Vagina (tissue), 2 donors: Measurements from ENCODE around the gene MDFIC.

Experiments used
- POLR2A ChIP-seq, 2 donors: fragments of 450-650 bp; IDR thresholded peaks; one replicate each; pipeline ENCODE4 v1.6.1; 2017; ENCODE audit warnings: antibody characterized with exemption in 2 of 2, mild to moderate bottlenecking in 2 of 2, moderate library complexity in 2 of 2
- POLR2AphosphoS5 ChIP-seq, 2 donors: sonication (generic); formaldehyde crosslinking; IDR thresholded peaks; one replicate each; pipeline ENCODE4 v1.9.0; 2017; ENCODE audit warnings: antibody characterized with exemption in 2 of 2, mild to moderate bottlenecking in 2 of 2, low read depth in 1 of 2; ENCODE audit not compliant: insufficient read depth in 1 of 2
- TF ChIP-seq, protein P1 (sequence below), 3 experiments: fragments of 450-650 bp in 2 of 3; fragments of 200-600 bp in 1 of 3; sonication (generic) in 1 of 3; IDR thresholded peaks; one replicate each; pipeline ENCODE4 v1.5.1; 2017 to 2019; ENCODE audit warnings: antibody characterized with exemption in 3 of 3, mild to moderate bottlenecking in 2 of 3, moderate library complexity in 2 of 3

DNA sequence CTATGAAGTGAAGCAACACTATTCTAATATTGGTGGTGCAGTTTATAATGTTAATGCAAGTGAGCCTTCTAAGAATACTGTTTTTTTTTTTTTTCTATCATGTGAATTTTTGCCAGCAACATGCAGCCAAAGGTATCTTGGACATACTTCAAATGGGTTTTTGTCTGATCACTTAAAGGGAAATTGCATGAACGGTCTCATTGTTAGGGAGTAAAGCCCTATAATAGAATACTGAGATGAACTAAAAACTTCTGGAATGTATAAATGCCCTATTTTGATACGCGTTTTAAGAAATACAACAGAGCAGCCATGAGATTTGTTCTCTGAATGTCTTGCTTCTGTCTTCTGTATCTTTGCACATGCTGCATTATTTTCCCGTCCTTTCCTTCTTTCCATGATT lies 10.5 kb upstream of the MDFIC start:
- TF ChIP-seq POLR2A (IDR thresholded peaks at IDR 0.05) = no peak
- TF ChIP-seq, protein P1, sequence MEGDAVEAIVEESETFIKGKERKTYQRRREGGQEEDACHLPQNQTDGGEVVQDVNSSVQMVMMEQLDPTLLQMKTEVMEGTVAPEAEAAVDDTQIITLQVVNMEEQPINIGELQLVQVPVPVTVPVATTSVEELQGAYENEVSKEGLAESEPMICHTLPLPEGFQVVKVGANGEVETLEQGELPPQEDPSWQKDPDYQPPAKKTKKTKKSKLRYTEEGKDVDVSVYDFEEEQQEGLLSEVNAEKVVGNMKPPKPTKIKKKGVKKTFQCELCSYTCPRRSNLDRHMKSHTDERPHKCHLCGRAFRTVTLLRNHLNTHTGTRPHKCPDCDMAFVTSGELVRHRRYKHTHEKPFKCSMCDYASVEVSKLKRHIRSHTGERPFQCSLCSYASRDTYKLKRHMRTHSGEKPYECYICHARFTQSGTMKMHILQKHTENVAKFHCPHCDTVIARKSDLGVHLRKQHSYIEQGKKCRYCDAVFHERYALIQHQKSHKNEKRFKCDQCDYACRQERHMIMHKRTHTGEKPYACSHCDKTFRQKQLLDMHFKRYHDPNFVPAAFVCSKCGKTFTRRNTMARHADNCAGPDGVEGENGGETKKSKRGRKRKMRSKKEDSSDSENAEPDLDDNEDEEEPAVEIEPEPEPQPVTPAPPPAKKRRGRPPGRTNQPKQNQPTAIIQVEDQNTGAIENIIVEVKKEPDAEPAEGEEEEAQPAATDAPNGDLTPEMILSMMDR (IDR thresholded peaks at IDR 0.05) = no peak
- TF ChIP-seq POLR2AphosphoS5 (IDR thresholded peaks at IDR 0.05; ENCODE audit: insufficient read depth in 1 of 2, low read depth in 1 of 2) = no peak
